SK-N-SH (cell line): ENCODE measurements around the gene CDK18.
A peak's percentile ranks its signal among the peaks of the same experiment; 100 is the strongest.

Experiments used
- EZH2phosphoT487 ChIP-seq: fragments of 200-600 bp; sonication (generic); IDR thresholded peaks from 2 replicates; pipeline ENCODE4 v1.6.1; 2017; ENCODE audit warnings: low read depth, mixed run types, mild to moderate bottlenecking, antibody characterized with exemption, moderate library complexity, borderline replicate concordance
- FOXJ3 ChIP-seq: sonication (generic); formaldehyde crosslinking; IDR thresholded peaks from 2 replicates; pipeline ENCODE4 v1.5.1; 2020; ENCODE audit warnings: mild to moderate bottlenecking, missing genetic modification reagents
- TF ChIP-seq, protein P1 (sequence below): fragments of 200-600 bp; sonication (generic); IDR thresholded peaks from 2 replicates; pipeline ENCODE4 v1.6.1; 2017; ENCODE audit warnings: antibody characterized with exemption, mild to moderate bottlenecking, moderate library complexity
- TF ChIP-seq, protein P2 (sequence below): IDR thresholded peaks from 2 replicates; pipeline ENCODE4 v1.4.0; 2012; ENCODE audit warnings: low read depth
- TF ChIP-seq, protein P3 (sequence below): IDR thresholded peaks from 2 replicates; pipeline ENCODE4; 2012

DNA sequence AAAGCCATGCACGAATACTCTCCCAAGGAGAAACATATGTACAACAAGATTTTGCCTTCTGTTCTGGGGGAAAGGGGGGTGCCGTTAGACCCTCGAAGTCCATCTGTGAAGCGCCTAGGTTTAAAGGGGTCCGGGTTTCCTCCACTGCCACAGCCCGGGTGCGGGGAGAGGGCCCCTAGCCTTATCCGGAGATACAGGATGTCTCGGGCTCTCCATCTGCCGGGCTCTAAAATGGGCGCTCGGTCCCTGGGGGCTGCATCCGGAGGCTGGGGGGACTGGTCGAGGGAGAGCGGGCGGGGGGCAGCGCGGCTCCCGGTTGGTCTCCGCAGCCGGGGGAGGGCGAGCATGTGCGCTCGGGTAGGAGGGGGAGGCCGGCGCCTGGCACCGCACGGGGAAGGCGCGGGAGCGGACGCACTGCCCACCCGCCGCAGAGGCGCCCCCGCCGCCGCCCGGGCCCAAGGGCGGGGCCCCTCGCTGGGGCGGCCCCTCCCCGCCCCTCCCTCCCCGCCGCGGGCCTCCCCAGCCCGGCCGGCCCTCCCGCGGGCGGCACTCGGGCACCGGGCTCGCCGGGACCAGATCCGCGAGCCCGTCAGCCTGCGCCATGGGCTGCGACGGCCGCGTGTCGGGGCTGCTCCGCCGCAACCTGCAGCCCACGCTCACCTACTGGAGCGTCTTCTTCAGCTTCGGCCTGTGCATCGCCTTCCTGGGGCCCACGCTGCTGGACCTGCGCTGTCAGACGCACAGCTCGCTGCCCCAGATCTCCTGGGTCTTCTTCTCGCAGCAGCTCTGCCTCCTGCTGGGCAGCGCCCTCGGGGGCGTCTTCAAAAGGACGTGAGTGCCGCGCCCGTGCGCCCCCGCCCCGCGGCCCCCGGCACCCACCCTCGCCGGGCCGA is 64.2 kb downstream of the CDK18 start:
- TF ChIP-seq, protein P1, sequence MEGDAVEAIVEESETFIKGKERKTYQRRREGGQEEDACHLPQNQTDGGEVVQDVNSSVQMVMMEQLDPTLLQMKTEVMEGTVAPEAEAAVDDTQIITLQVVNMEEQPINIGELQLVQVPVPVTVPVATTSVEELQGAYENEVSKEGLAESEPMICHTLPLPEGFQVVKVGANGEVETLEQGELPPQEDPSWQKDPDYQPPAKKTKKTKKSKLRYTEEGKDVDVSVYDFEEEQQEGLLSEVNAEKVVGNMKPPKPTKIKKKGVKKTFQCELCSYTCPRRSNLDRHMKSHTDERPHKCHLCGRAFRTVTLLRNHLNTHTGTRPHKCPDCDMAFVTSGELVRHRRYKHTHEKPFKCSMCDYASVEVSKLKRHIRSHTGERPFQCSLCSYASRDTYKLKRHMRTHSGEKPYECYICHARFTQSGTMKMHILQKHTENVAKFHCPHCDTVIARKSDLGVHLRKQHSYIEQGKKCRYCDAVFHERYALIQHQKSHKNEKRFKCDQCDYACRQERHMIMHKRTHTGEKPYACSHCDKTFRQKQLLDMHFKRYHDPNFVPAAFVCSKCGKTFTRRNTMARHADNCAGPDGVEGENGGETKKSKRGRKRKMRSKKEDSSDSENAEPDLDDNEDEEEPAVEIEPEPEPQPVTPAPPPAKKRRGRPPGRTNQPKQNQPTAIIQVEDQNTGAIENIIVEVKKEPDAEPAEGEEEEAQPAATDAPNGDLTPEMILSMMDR = no peak; the same call in 1 of the 2 replicates
- 0 out of 2 replicates have a peak, but pooled peaks have one; percentile 49 for TF ChIP-seq EZH2phosphoT487
- TF ChIP-seq, protein P2, sequence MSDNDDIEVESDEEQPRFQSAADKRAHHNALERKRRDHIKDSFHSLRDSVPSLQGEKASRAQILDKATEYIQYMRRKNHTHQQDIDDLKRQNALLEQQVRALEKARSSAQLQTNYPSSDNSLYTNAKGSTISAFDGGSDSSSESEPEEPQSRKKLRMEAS = no peak
- TF ChIP-seq FOXJ3 (CRISPR knock-in tag) = no peak
- TF ChIP-seq, protein P3, sequence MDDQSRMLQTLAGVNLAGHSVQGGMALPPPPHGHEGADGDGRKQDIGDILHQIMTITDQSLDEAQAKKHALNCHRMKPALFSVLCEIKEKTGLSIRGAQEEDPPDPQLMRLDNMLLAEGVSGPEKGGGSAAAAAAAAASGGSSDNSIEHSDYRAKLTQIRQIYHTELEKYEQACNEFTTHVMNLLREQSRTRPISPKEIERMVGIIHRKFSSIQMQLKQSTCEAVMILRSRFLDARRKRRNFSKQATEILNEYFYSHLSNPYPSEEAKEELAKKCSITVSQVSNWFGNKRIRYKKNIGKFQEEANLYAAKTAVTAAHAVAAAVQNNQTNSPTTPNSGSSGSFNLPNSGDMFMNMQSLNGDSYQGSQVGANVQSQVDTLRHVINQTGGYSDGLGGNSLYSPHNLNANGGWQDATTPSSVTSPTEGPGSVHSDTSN = no peak
